A549 (cell line): ENCODE measurements around the gene HOXC13.

ENCODE experiments used
- CTCF ChIP-seq: fragments of >200 bp; sonication (Bioruptor Twin); formaldehyde crosslinking; IDR thresholded peaks from 3 replicates; pipeline ENCODE4 v1.5.1; 2016
- ELK1 ChIP-seq: fragments of 150-350 bp; IDR thresholded peaks from 2 replicates; pipeline ENCODE4 v1.6.1; 2014; ENCODE audit warnings: low read depth, mild to moderate bottlenecking, low read length
- PBX3 ChIP-seq: IDR thresholded peaks from 2 replicates; pipeline ENCODE4 v1.6.1; 2012
- PHF8 ChIP-seq: fragments of 200-600 bp; sonication (generic); IDR thresholded peaks from 2 replicates; pipeline ENCODE4 v1.6.1; 2016; ENCODE audit warnings: low read depth, mild to moderate bottlenecking, antibody characterized with exemption, moderate library complexity, borderline replicate concordance
- POLR2A ChIP-seq: IDR thresholded peaks from 2 replicates; pipeline ENCODE4 v1.6.1; 2012; ENCODE audit warnings: mild to moderate bottlenecking, low read length
- RAD21 ChIP-seq, 2 experiments: fragments of >200 bp in 1 of 2; sonication (Bioruptor Twin) in 1 of 2; formaldehyde crosslinking in 1 of 2; IDR thresholded peaks in 1 of 2; conservative IDR thresholded peaks in 1 of 2; 2 replicates in 1 of 2; 3 replicates in 1 of 2; pipeline ENCODE4 v1.6.1; 2012 to 2018; ENCODE audit warnings: inconsistent platforms in 1 of 2

- no peak for TF ChIP-seq CTCF
- no peak for TF ChIP-seq PBX3
- no peak for TF ChIP-seq POLR2A
- no peak for TF ChIP-seq PHF8
- TF ChIP-seq RAD21 (conservative IDR thresholded peaks at IDR 0.05 in 1 of 2, IDR thresholded peaks at IDR 0.05 in 1 of 2) = no peak
- no peak for TF ChIP-seq ELK1
These were observed 44.9 kb downstream of the HOXC13 start for GRCh38 chr12:53983568-53983949.
